Fibroblast of mammary gland (primary cell): ENCODE data around the gene DIP2C.

Experiments used
- DNase-seq: peaks from one replicate; pipeline ENCODE4 v3.0.0-alpha.2; 2010; ENCODE audit warnings: low read depth
- H3K4me3 ChIP-seq: 2 replicates; pipeline ENCODE4 v1.5.1; 2011; ENCODE audit warnings: low read depth, mild to moderate bottlenecking, low read length, moderate library complexity; ENCODE audit not compliant: control insufficient read depth
- CTCF ChIP-seq: conservative IDR thresholded peaks from 2 replicates; pipeline ENCODE4 v1.5.1; 2011; ENCODE audit warnings: low read depth, low read length, inconsistent platforms; ENCODE audit not compliant: control insufficient read depth, insufficient read depth

The DIP2C gene

GRCh38 chr10:541750-542371 lies 147.6 kb downstream of the DIP2C start:
- TF ChIP-seq CTCF, result no peak
- DNase-seq, result no peak
- H3K4me3 ChIP-seq, result no peak overlapping the region

GRCh38 chr10:541041-541440 lies 148.4 kb downstream of the DIP2C start:
- no peak for TF ChIP-seq CTCF
- H3K4me3 ChIP-seq, result no peak overlapping the region
- DNase-seq, result no peak

- TF ChIP-seq CTCF, result no peak
- peak; percentile 95 for DNase-seq
- H3K4me3 ChIP-seq, result no peak overlapping the region
Observed at GRCh38 chr10:538895-539294, 150.6 kb downstream of the DIP2C start.

GRCh38 chr10:536935-537334 lies 152.5 kb downstream of the DIP2C start:
- no peak overlapping the region for H3K4me3 ChIP-seq
- DNase-seq, result no peak
- no peak for TF ChIP-seq CTCF

- peak; percentile 62 for DNase-seq
- TF ChIP-seq CTCF, result no peak
- H3K4me3 ChIP-seq, result no peak overlapping the region
Observed at GRCh38 chr10:536371-536925, 153.0 kb downstream of the DIP2C start.

- DNase-seq, result no peak
- no peak overlapping the region for H3K4me3 ChIP-seq
- no peak for TF ChIP-seq CTCF
Observed at GRCh38 chr10:535952-536351, 153.5 kb downstream of the DIP2C start.
